Measurements from ENCODE around the gene GPS1.

The GPS1 gene

GRCh38 chr17:82106688-82107305 is 55.1 kb downstream of the GPS1 start:
- no peak for DNase-seq
